ENCODE results near the gene MED25.

MED25 gene

GRCh38 chr19:49791776-49792445 is 26.2 kb upstream of the MED25 start:
- Histone ChIP-seq H3K9ac (no peak overlapping the region), H3K4me3 (no peak overlapping the region), H3K27ac (no peak overlapping the region), H3K36me3 (peaks cover 84 to 100% (median 96%) of the 10 kb centered on the region in 11 experiments), H3K9me3 (replicated peaks in 1 of 11) (no peaks in the 10 kb centered on the region), H4K20me1 (peaks cover 7 to 79% (median 37%) of the 10 kb centered on the region in 11 experiments; a peak in 18 of 22 replicates), H3K27me3 (no peaks in the 10 kb centered on the region), H3K4me2 (no peak overlapping the region), H3K4me1 (peaks cover 0 to 3% (median 0%) of the 10 kb centered on the region in 10 experiments; a peak in 1 of 20 replicates)
- TF ChIP-seq Cebpa-rat (IDR thresholded peaks at IDR 0.05), result no peak

GRCh38 chr19:49792829-49793560 is 25.1 kb upstream of the MED25 start:
- Histone ChIP-seq H3K36me3 (peaks cover 84 to 100% (median 98%) of the 10 kb centered on the region in 11 experiments), H3K4me1 (peaks cover 0 to 3% (median 0%) of the 10 kb centered on the region in 10 experiments; a peak in 1 of 20 replicates)

GRCh38 chr19:49793561-49793840 is 24.6 kb upstream of the MED25 start:
- Histone ChIP-seq H3K36me3 (peaks cover 84 to 100% (median 98%) of the 10 kb centered on the region in 11 experiments), H3K4me2 (no peak overlapping the region), H3K4me3 (no peak overlapping the region), H3K27me3 (no peaks in the 10 kb centered on the region), H3K9ac (no peak overlapping the region), H3K9me3 (replicated peaks in 1 of 11) (no peaks in the 10 kb centered on the region), H3K27ac (no peak overlapping the region), H4K20me1 (peaks cover 7 to 75% (median 30%) of the 10 kb centered on the region in 11 experiments; a peak in 18 of 22 replicates), H3K4me1 (peaks cover 0 to 3% (median 0%) of the 10 kb centered on the region in 10 experiments; a peak in 1 of 20 replicates)
- no peak for TF ChIP-seq Cebpa-rat (IDR thresholded peaks at IDR 0.05)

More at GRCh38 chr19:49792829-49793560, 25.1 kb upstream of the MED25 start:
- peaks cover 7 to 75% (median 35%) of the 10 kb centered on the region in 11 experiments; a peak in 18 of 22 replicates for H4K20me1 ChIP-seq
- no peak for TF ChIP-seq Cebpa-rat (IDR thresholded peaks at IDR 0.05)
- no peaks in the 10 kb centered on the region for H3K27me3 ChIP-seq
- H3K9ac ChIP-seq, result no peak overlapping the region
- no peak overlapping the region for H3K4me2 ChIP-seq
- H3K27ac ChIP-seq, result no peak overlapping the region
- no peaks in the 10 kb centered on the region for H3K9me3 ChIP-seq (replicated peaks in 1 of 11)
- no peak overlapping the region for H3K4me3 ChIP-seq

GRCh38 chr19:49795615-49796014 is 22.5 kb upstream of the MED25 start:
- Histone ChIP-seq H3K4me1 (no peaks in the 10 kb centered on the region), H3K9me3 (replicated peaks in 1 of 11) (no peaks in the 10 kb centered on the region), H3K27ac (no peak overlapping the region), H3K4me2 (no peak overlapping the region), H3K9ac (no peak overlapping the region), H3K36me3 (peaks cover 93 to 100% (median 100%) of the 10 kb centered on the region in 11 experiments), H3K4me3 (no peak overlapping the region), H3K27me3 (no peaks in the 10 kb centered on the region), H4K20me1 (peaks cover 0 to 73% (median 12%) of the 10 kb centered on the region in 11 experiments; a peak in 14 of 22 replicates)
- no peak for TF ChIP-seq Cebpa-rat (IDR thresholded peaks at IDR 0.05)

GRCh38 chr19:49798574-49798973 is 19.5 kb upstream of the MED25 start:
- Histone ChIP-seq H3K9me3 (replicated peaks in 1 of 11) (no peaks in the 10 kb centered on the region), H4K20me1 (peaks cover 0 to 55% (median 0%) of the 10 kb centered on the region in 11 experiments; a peak in 6 of 22 replicates), H3K9ac (no peak overlapping the region), H3K27me3 (no peaks in the 10 kb centered on the region), H3K4me3 (no peak overlapping the region), H3K4me2 (no peak overlapping the region), H3K27ac (no peak overlapping the region), H3K36me3 (peaks cover 83 to 97% (median 88%) of the 10 kb centered on the region in 11 experiments), H3K4me1 (peaks cover 0 to 14% (median 12%) of the 10 kb centered on the region in 10 experiments; a peak in 14 of 20 replicates)
- no peak for TF ChIP-seq Cebpa-rat (IDR thresholded peaks at IDR 0.05)

- Histone ChIP-seq H3K4me3 (no peak overlapping the region), H3K4me2 (no peak overlapping the region), H4K20me1 (peaks cover 0 to 57% (median 0%) of the 10 kb centered on the region in 11 experiments; a peak in 6 of 22 replicates), H3K9ac (no peak overlapping the region), H3K36me3 (peaks cover 80 to 97% (median 87%) of the 10 kb centered on the region in 11 experiments), H3K27me3 (no peaks in the 10 kb centered on the region), H3K9me3 (replicated peaks in 1 of 11) (no peaks in the 10 kb centered on the region), H3K27ac (no peak overlapping the region), H3K4me1 (peaks cover 0 to 14% (median 12%) of the 10 kb centered on the region in 10 experiments; a peak in 14 of 20 replicates)
- TF ChIP-seq Cebpa-rat (IDR thresholded peaks at IDR 0.05), result no peak
Measured at GRCh38 chr19:49799271-49799797, 18.8 kb upstream of the MED25 start.

- Histone ChIP-seq H3K27ac (no peak overlapping the region), H3K9me3 (replicated peaks in 1 of 11) (no peaks in the 10 kb centered on the region), H3K4me3 (no peak overlapping the region), H4K20me1 (peaks cover 0 to 57% (median 0%) of the 10 kb centered on the region in 11 experiments; a peak in 6 of 22 replicates), H3K4me2 (no peak overlapping the region), H3K9ac (no peak overlapping the region), H3K4me1 (peaks cover 0 to 14% (median 12%) of the 10 kb centered on the region in 10 experiments; a peak in 14 of 20 replicates), H3K36me3 (peaks cover 78 to 97% (median 86%) of the 10 kb centered on the region in 11 experiments), H3K27me3 (no peaks in the 10 kb centered on the region)
- no peak for TF ChIP-seq Cebpa-rat (IDR thresholded peaks at IDR 0.05)
Measured at GRCh38 chr19:49799798-49800376, 18.2 kb upstream of the MED25 start.

- Histone ChIP-seq H3K27me3 (no peaks in the 10 kb centered on the region), H3K4me3 (no peak overlapping the region), H3K9ac (no peak overlapping the region), H3K4me1 (peaks cover 0 to 14% (median 12%) of the 10 kb centered on the region in 10 experiments; a peak in 14 of 20 replicates), H3K36me3 (peaks cover 75 to 97% (median 84%) of the 10 kb centered on the region in 11 experiments), H3K9me3 (replicated peaks in 1 of 11) (no peaks in the 10 kb centered on the region), H4K20me1 (peaks cover 0 to 51% (median 0%) of the 10 kb centered on the region in 11 experiments; a peak in 6 of 22 replicates), H3K27ac (no peak overlapping the region), H3K4me2 (no peak overlapping the region)
- no peak for TF ChIP-seq Cebpa-rat (IDR thresholded peaks at IDR 0.05)
Measured at GRCh38 chr19:49800771-49801170, 17.3 kb upstream of the MED25 start.

Data from BLaER1 treated with 17β-estradiol and CSF1 and Interleukin-3, amounts not matched to agents 10 nM and 100 nM (cell line).